ENCODE results near the gene SLC7A14. TPM values are rescaled to one million over a fixed set of nuclear protein-coding genes. Genes with fewer than 3 reads are reported as not detected.

SLC7A14 gene
- total RNA-seq, 1 donor from 2014 or later = 0.23 TPM

DNA sequence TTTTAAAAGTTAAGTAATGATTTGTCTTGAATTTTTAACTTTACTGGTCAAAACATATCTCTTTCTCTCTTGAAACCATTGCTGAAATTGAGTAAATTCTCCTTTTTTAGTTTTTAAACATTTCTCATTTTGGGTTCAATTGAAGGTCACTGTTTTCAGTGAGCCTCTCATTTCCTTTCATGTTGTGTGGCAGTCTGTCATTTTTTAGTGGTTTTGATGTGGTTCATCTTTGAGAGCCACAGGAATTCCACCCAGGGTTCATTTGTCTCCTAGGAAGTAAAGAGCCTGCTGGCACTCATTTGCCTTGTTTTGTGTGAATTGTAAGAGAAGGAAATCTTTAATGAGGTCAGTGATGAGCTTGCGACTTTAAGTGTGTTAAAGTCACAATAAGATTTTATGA is 156.8 kb downstream of the SLC7A14 start:
- peak; percentile 78 for FAIRE-seq

DNA sequence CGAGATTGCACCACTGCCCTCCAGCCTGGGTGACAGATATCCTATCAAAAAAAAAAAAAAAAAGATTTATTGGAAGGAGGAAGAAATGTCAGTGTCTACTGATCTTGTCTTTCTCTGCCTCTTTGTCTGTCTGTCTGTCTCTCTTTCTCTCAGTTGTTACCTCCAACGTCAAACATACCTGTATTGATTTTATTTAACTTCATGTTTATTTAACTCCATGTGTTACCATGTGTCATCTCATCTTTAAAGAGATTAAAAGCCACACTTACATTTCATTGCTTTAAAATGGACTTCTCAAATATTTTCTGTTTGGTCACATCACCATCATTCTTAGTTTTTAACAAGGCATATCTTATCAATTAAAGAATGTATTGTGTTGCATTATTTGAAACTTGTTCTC is 157.8 kb downstream of the SLC7A14 start:
- TF ChIP-seq EZH2 (IDR thresholded peaks at IDR 0.05; ENCODE audit: insufficient read depth, low read length) = no peak
- TF ChIP-seq, protein P1, sequence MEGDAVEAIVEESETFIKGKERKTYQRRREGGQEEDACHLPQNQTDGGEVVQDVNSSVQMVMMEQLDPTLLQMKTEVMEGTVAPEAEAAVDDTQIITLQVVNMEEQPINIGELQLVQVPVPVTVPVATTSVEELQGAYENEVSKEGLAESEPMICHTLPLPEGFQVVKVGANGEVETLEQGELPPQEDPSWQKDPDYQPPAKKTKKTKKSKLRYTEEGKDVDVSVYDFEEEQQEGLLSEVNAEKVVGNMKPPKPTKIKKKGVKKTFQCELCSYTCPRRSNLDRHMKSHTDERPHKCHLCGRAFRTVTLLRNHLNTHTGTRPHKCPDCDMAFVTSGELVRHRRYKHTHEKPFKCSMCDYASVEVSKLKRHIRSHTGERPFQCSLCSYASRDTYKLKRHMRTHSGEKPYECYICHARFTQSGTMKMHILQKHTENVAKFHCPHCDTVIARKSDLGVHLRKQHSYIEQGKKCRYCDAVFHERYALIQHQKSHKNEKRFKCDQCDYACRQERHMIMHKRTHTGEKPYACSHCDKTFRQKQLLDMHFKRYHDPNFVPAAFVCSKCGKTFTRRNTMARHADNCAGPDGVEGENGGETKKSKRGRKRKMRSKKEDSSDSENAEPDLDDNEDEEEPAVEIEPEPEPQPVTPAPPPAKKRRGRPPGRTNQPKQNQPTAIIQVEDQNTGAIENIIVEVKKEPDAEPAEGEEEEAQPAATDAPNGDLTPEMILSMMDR (IDR thresholded peaks at IDR 0.05; ENCODE audit: insufficient read depth, low read depth, low read length) = no peak
- Histone ChIP-seq H2AFZ (ENCODE audit: low read depth, low read length) (no peak overlapping the region), H3K36me3 (ENCODE audit: insufficient read depth, low read length) (no peaks in the 10 kb centered on the region), H3K79me2 (ENCODE audit: insufficient read depth, low read length) (no peaks in the 10 kb centered on the region), H3K4me3 (ENCODE audit: insufficient read depth, low read depth, low read length) (no peak overlapping the region), H3K9ac (ENCODE audit: low read length) (no peak overlapping the region), H3K4me1 (ENCODE audit: insufficient read depth, low read length) (peaks cover 27% of the 10 kb centered on the region), H4K20me1 (ENCODE audit: insufficient read depth, low read length) (no peaks in the 10 kb centered on the region), H3K27ac (ENCODE audit: low read depth, low read length) (no peak overlapping the region), H3K9me3 (ENCODE audit: insufficient read depth, low read depth, low read length) (no peaks in the 10 kb centered on the region), H3K4me2 (ENCODE audit: low read length) (peak overlapping the region; percentile 69), H3K27me3 (ENCODE audit: insufficient read depth, low read length) (no peaks in the 10 kb centered on the region)
- no peak overlapping the region for H3K27ac Mint-ChIP-seq (ENCODE audit: unreplicated experiment)
- H3K9me3 Mint-ChIP-seq (ENCODE audit: unreplicated experiment) = no peaks in the 10 kb centered on the region
- peaks cover 22% of the 10 kb centered on the region for H3K36me3 Mint-ChIP-seq (ENCODE audit: low read depth, unreplicated experiment)
- no peak for DNase-seq (ENCODE audit: low read depth)
- FAIRE-seq = no peak
- H3K4me1 Mint-ChIP-seq (ENCODE audit: low read depth, unreplicated experiment) = peaks cover 9% of the 10 kb centered on the region
- peaks cover 57% of the 10 kb centered on the region for H3K27me3 Mint-ChIP-seq (ENCODE audit: low read depth, unreplicated experiment)
- no peak overlapping the region for H3K4me3 Mint-ChIP-seq (ENCODE audit: unreplicated experiment)

More for the DNA sequence above, 156.8 kb downstream of the SLC7A14 start:
- Histone ChIP-seq H3K36me3 (ENCODE audit: insufficient read depth, low read length) (no peaks in the 10 kb centered on the region), H3K9ac (ENCODE audit: low read length) (peak overlapping the region; percentile 30), H3K4me3 (ENCODE audit: insufficient read depth, low read depth, low read length) (no peak overlapping the region), H3K9me3 (ENCODE audit: insufficient read depth, low read depth, low read length) (no peaks in the 10 kb centered on the region), H3K27ac (ENCODE audit: low read depth, low read length) (peak overlapping the region; percentile 6), H4K20me1 (ENCODE audit: insufficient read depth, low read length) (no peaks in the 10 kb centered on the region), H3K4me1 (ENCODE audit: insufficient read depth, low read length) (peaks cover 27% of the 10 kb centered on the region), H3K4me2 (ENCODE audit: low read length) (peak overlapping the region; percentile 69), H3K27me3 (ENCODE audit: insufficient read depth, low read length) (no peaks in the 10 kb centered on the region), H3K79me2 (ENCODE audit: insufficient read depth, low read length) (no peaks in the 10 kb centered on the region), H2AFZ (ENCODE audit: low read depth, low read length) (no peak overlapping the region)
- DNase-seq (ENCODE audit: low read depth) = peak; percentile 88
- Mint-ChIP-seq H3K9me3 (ENCODE audit: unreplicated experiment) (no peaks in the 10 kb centered on the region), H3K27me3 (ENCODE audit: low read depth, unreplicated experiment) (peaks cover 58% of the 10 kb centered on the region), H3K27ac (ENCODE audit: unreplicated experiment) (no peak overlapping the region), H3K36me3 (ENCODE audit: low read depth, unreplicated experiment) (peaks cover 19% of the 10 kb centered on the region), H3K4me1 (ENCODE audit: low read depth, unreplicated experiment) (peaks cover 9% of the 10 kb centered on the region), H3K4me3 (ENCODE audit: unreplicated experiment) (no peak overlapping the region)
- TF ChIP-seq, protein P1 (IDR thresholded peaks at IDR 0.05; ENCODE audit: insufficient read depth, low read depth, low read length) = no peak
- TF ChIP-seq EZH2 (IDR thresholded peaks at IDR 0.05; ENCODE audit: insufficient read depth, low read length) = no peak

DNA sequence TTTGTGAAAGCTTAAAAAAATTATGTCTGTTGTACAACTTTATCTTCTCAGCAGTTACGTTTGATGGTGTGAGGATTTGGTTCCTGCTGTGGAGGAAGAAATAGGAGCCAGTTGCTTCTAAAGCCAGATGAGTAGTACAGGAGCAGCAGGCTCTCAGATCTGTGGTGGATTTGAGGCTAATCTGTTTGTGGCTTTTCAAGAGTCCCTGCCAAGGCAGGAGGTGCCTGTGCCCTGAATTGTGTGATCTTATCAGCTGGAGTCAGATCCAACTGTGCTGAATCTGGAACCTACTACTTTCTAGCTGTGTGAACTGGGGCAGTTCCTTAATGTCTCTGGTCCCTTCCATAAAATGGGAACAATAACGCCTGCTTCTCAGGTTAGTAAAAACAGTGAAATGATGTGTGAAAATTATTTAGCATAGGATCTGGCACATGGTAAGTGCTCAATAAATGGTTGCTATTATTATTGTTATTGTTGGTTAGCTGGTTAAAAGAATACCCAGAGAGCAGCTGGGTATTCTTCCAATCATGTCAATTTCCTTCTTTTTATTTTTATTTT is 159.6 kb downstream of the SLC7A14 start:
- Histone ChIP-seq H3K9ac (ENCODE audit: low read length) (no peak overlapping the region), H4K20me1 (ENCODE audit: insufficient read depth, low read length) (no peaks in the 10 kb centered on the region), H3K79me2 (ENCODE audit: insufficient read depth, low read length) (no peaks in the 10 kb centered on the region), H3K4me2 (ENCODE audit: low read length) (no peak overlapping the region), H3K4me3 (ENCODE audit: insufficient read depth, low read depth, low read length) (no peak overlapping the region), H3K27ac (ENCODE audit: low read depth, low read length) (no peak overlapping the region), H2AFZ (ENCODE audit: low read depth, low read length) (no peak overlapping the region), H3K9me3 (ENCODE audit: insufficient read depth, low read depth, low read length) (no peaks in the 10 kb centered on the region), H3K27me3 (ENCODE audit: insufficient read depth, low read length) (no peaks in the 10 kb centered on the region), H3K4me1 (ENCODE audit: insufficient read depth, low read length) (peaks cover 27% of the 10 kb centered on the region), H3K36me3 (ENCODE audit: insufficient read depth, low read length) (no peaks in the 10 kb centered on the region)
- Mint-ChIP-seq H3K36me3 (ENCODE audit: low read depth, unreplicated experiment) (peaks cover 22% of the 10 kb centered on the region), H3K4me1 (ENCODE audit: low read depth, unreplicated experiment) (peaks cover 9% of the 10 kb centered on the region), H3K9me3 (ENCODE audit: unreplicated experiment) (no peaks in the 10 kb centered on the region), H3K27ac (ENCODE audit: unreplicated experiment) (no peak overlapping the region), H3K4me3 (ENCODE audit: unreplicated experiment) (no peak overlapping the region), H3K27me3 (ENCODE audit: low read depth, unreplicated experiment) (peaks cover 54% of the 10 kb centered on the region)
- FAIRE-seq = no peak
- peak; percentile 69 for DNase-seq (ENCODE audit: low read depth)
- TF ChIP-seq EZH2 (IDR thresholded peaks at IDR 0.05; ENCODE audit: insufficient read depth, low read length) = no peak
- TF ChIP-seq, protein P1 (IDR thresholded peaks at IDR 0.05; ENCODE audit: insufficient read depth, low read depth, low read length) = no peak
